GM12891 (cell line): ENCODE results near the gene LRP5.

Experiments used
- PAX5 ChIP-seq: IDR thresholded peaks from 2 replicates; pipeline ENCODE4 v1.6.1; 2011; ENCODE audit warnings: low read length, moderate library complexity, mild to moderate bottlenecking; ENCODE audit not compliant: insufficient read depth, severe bottlenecking
- POLR2A ChIP-seq: IDR thresholded peaks from 2 replicates; pipeline ENCODE4 v1.6.1; 2011; ENCODE audit warnings: low read depth, low read length, control low read depth
- POLR2AphosphoS5 ChIP-seq: IDR thresholded peaks from 2 replicates; pipeline ENCODE4 v1.6.1; 2011; ENCODE audit warnings: low read depth, low read length, control low read depth
- POU2F2 ChIP-seq: IDR thresholded peaks from 2 replicates; pipeline ENCODE4 v1.6.1; 2011; ENCODE audit warnings: low read depth, mild to moderate bottlenecking, control low read depth, low read length, moderate library complexity
- SPI1 ChIP-seq: IDR thresholded peaks from 2 replicates; pipeline ENCODE4 v1.6.1; 2011; ENCODE audit warnings: low read depth, low read length, control low read depth
- TAF1 ChIP-seq: IDR thresholded peaks from 2 replicates; pipeline ENCODE4 v1.6.1; 2011; ENCODE audit warnings: low read depth, low read length, control low read depth

GRCh38 chr11:68430801-68431200 lies 118.4 kb downstream of the LRP5 start:
- no peak for TF ChIP-seq POLR2AphosphoS5
- no peak for TF ChIP-seq POLR2A
- no peak for TF ChIP-seq TAF1
- TF ChIP-seq POU2F2: no peak
- no peak for TF ChIP-seq SPI1
- no peak for TF ChIP-seq PAX5
